G401 (cell line): ENCODE measurements around the gene TSPEAR. TPM values are rescaled to one million over a fixed set of nuclear protein-coding genes. Genes with fewer than 3 reads are reported as not detected.
"Not testable (repeated sequence)": the region's sequence is repeated elsewhere in the genome, so short reads cannot be mapped to it uniquely, and the experiment has no call there.

Source experiments
- DNase-seq: peaks from one replicate; pipeline ENCODE4 v3.0.0-alpha.2; 2015; ENCODE audit warnings: low spot score
- in situ Hi-C: cut with HindIII; loops from 2 replicates; pipeline ENCODE4 v1.10.0; 2016; ENCODE audit warnings: low sequenced_read_pairs, mixed read lengths
- total RNA-seq: library from RNA; depleted of rRNA; stranded (reverse); fragments of >200 nt; shearing (Covaris generic); gene quantifications from 2 replicates; pipeline ENCODE4 v1.2.3, GENCODE V29; 2014

Gene TSPEAR
- total RNA-seq, 1 experiment from 2014 or later: not detected

DNA sequence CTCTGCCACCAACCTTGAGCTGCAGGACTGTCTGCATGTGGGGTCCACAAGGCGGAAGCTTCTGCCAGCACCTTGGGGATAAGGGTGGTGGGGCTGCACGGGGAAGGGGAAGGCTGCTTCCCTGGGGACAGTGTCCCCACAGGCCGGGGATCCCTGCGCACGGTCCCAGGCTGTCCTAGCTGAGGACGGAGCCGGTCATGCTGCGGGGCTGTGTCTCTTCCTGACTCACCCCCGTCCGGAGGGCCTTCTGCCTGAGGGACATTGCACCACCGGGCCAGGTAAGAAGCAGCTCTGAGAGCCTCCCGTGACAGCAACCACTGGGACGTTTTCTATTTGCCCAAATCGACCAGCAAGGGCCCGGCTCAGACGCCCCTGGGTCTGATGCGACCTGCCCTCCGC lies 201.3 kb downstream of the TSPEAR start:
- in situ Hi-C loops: no loop called here
- no peak for DNase-seq

DNA sequence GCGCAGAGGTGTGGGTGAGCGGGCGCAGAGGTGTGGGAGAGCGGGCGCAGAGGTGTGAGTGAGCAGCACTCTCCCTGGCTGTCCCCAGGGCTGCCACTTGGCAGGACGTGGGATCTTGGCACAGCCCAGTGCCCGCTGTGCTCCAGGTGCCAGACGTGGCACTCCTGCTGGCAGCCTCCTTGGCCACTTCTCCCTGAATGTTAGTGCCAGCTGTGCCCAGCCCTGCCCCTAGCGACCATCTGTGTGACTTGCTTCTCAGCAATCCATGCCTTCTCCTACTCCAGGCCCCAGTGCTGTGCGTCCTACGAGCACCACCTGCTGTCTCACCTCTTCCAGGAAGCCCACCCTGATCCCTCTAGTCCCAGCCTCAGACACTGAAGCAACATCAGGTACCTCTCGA lies 201.8 kb downstream of the TSPEAR start:
- DNase-seq: peak; percentile 34
- in situ Hi-C loops: no loop called here

DNA sequence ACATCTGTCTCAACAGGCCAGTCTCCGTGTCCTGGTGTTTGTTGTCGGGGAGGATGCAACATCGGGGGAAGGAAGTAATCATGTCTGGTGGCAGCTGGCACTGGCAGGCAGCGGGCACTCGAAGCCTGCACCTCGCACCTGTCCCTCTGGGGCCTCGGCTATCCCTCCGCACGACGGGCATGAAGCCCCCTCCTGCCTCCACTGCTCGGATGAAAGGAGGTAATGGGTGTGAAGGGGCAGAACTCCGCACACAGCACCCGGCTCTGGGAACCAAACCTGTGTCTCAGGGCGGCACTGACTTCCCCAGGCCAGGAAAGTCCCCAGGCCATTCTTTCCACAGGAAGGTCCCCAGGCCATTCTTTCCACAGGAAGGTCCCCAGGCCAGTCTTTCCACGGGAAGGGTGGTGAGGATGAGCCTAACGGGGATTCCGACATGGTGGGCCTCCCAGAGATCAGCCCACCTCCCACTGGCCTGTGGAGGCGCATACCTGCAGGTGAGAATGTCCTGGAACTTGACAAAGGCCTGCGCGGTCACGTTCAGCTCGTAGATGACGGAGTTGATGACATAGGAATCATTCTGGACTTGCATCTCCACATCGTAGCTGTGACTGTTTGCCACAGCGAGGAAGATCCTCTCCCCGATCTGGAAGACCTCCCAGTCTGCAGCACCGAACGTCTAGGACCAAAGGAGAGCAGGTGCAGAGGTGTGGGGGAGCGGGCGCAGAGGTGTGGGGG lies 202.5 kb downstream of the TSPEAR start:
- in situ Hi-C loops: no loop called here
- DNase-seq: no peak

- DNase-seq: no peak
- in situ Hi-C loops: no loop called here
Measured at GRCh38 chr21:44508426-44508710, 203.0 kb downstream of the TSPEAR start.

- in situ Hi-C loops: no loop called here
- DNase-seq: no peak
Measured at GRCh38 chr21:44507673-44508425, 203.5 kb downstream of the TSPEAR start.

DNA sequence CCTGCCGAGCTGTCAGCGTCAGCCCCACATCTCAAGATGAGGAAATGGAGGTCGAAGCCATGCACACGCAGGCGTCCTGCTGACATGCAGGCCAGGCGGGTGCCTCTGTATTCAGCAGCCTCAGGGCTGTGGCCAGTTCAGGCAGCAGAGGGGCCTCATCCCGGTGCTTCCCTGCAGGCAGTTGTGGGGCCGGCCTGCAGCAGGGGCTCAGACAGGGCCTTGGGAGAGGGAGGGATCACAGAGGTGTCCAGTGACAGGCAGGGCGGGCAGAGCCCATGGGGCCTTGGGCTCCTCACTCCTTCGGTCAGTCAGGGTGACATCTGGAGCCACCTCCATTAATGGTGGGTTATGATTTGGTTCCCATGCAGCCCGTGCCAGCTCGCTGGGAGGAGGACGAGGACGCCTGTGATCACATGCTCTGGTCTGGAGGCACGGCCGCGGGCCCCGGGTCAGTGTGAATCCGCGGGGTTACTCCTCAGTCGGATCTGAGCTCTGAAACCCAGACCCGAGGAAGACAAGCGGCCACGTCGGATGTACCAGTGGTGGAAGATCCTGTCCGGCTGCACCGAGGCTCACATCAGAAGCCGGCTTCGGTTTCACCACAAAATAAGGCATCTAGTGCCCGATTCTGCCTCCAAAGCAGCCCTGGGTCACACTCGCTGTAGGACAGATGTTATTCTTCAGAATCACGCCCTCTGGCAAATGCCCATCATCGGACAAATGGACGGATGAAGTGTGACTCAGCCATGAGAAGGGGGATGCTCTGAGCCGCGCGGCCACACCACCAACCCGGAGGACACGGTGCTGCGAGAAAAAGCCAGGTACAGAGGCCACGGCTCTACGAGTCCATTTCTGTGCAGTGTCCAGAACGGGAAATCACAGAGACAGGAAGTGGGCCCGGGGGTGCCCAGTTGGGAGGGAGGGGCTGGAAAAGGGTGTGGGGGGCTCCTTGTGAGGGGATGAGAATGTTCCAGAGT lies 204.8 kb downstream of the TSPEAR start:
- in situ Hi-C loops: no loop called here
- DNase-seq: no peak

GRCh38 chr21:44505673-44506278 lies 205.6 kb downstream of the TSPEAR start:
- in situ Hi-C loops: no loop called here
- no peak for DNase-seq

GRCh38 chr21:44503901-44504399 lies 207.4 kb downstream of the TSPEAR start:
- in situ Hi-C loops: no loop called here
- no peak for DNase-seq

DNA sequence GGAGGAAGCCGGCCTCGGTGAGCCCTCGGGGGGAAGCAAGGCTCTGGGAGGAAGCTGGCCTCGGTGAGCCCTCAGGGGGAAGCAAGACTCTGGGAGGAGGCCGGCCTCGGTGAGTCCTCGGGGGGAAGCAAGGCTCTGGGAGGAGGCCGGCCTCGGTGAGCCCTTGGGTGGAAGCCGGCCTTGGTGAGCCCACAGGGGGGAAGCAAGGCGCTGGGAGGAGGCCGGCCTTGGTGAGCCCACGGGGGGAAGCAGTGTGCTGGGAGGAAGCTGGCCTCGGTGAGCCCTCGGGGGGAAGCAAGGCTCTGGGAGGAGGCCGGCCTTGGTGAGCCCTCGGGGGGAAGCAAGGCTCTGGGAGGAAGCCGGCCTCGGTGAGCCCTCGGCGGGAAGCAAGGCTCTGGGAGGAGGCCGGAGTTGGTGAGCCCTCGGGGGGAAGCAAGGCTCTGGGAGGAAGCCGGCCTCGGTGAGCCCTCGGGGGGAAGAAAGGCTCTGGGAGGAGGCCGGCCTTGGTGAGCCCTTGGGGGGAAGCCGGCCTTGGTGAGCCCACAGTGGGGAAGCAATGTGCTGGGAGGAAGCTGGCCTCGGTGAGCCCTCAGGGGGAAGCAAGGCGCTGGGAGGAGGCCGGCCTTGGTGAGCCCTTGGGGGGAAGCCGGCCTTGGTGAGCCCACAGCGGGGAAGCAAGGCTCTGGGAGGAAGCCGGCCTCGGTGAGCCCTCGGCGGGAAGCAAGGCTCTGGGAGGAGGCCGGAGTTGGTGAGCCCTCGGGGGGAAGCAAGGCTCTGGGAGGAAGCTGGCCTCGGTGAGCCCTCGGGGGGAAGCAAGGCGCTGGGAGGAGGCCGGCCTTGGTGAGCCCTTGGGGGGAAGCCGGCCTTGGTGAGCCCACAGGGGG lies 208.1 kb downstream of the TSPEAR start:
- DNase-seq, in situ Hi-C loops: not testable (repeated sequence)

GRCh38 chr21:44502171-44502958 lies 209.0 kb downstream of the TSPEAR start:
- in situ Hi-C loops: no loop called here

GRCh38 chr21:44500111-44500510 lies 211.3 kb downstream of the TSPEAR start:
- DNase-seq: no peak
- in situ Hi-C loops: no loop called here

More at GRCh38 chr21:44502171-44502958, 209.0 kb downstream of the TSPEAR start:
- DNase-seq: no peak

DNA sequence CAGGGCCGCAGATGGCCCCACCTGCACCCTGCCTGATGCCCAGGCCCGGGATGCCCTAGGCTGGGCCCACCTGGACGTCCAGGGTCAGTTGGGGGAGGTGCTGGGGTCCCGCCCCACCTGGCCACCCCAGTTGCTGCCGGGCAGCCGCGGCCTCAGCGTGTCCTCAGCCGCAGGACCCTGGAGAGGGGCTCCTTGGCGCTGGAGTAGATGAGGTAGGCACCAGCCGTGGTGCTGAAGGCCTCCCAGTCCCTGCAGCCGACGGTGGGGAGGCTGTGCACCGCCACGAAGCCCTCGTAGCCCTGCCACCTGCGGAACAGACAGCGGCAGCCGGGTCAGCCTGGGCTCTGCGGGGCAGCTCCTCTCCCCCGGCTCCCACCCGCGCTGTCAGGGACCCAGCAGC lies 211.7 kb downstream of the TSPEAR start:
- in situ Hi-C loops: loop anchor here (25.0 kb wide), 1 partner anchor 288 kb away; no protein-coding TSS in a partner anchor
- no peak for DNase-seq

- in situ Hi-C loops: loop anchor here (25.0 kb wide), 1 partner anchor 288 kb away; no protein-coding TSS in a partner anchor
- DNase-seq: no peak
Measured at GRCh38 chr21:44499211-44499560, 212.2 kb downstream of the TSPEAR start.

GRCh38 chr21:44498280-44499210 lies 212.8 kb downstream of the TSPEAR start:
- no peak for DNase-seq
- in situ Hi-C loops: loop anchor here (25.0 kb wide), 1 partner anchor 289 kb away; no protein-coding TSS in a partner anchor

GRCh38 chr21:44497703-44498126 lies 213.7 kb downstream of the TSPEAR start:
- no peak for DNase-seq
- in situ Hi-C loops: loop anchor here (25.0 kb wide), 1 partner anchor 290 kb away; no protein-coding TSS in a partner anchor
